Measurements from ENCODE around the gene TIGD6. TPM values are rescaled to one million over a fixed set of nuclear protein-coding genes. Genes with fewer than 3 reads are reported as not detected.

TIGD6 gene
- total and polyA plus RNA-seq, 4 donors, result 1.3 to 2.9 (median 2.1) TPM

DNA sequence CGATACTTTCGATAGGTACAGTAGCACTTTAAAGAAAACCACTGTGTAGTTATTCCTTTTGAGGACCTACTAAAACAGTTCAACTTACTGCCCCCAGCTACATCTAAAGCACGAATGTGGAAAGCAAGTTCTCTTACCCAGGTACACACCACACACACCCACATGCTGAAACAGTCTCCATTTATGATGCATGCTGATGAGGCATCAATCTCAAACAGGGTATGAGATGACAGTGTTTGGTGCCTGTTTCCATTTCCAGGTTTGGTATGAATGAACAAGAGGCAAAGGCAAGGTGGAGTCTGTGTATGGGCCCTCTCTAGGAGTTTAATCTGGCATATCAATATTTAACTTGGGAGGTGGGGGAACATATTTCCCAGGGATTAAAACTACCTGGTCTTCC, 14.0 kb upstream of the TIGD6 start:
- Histone ChIP-seq H3K27me3 (ENCODE audit: control insufficient read depth in 4 of 4, insufficient read depth in 4 of 4, low read length in 3 of 4) (no peaks in the 10 kb centered on the region), H3K36me3 (ENCODE audit: control insufficient read depth in 4 of 4, insufficient read depth in 3 of 4, low read depth in 1 of 4, low read length in 3 of 4) (peaks cover 10 to 76% (median 56%) of the 10 kb centered on the region in 4 donors), H3K4me1 (ENCODE audit: control insufficient read depth in 4 of 4, insufficient read depth in 4 of 4, low read length in 3 of 4) (no peaks in the 10 kb centered on the region), H3K27ac (ENCODE audit: low read depth in 1 of 2, low read length in 2 of 2) (no peak overlapping the region), H3K9ac (ENCODE audit: low read depth in 1 of 2, low read length in 2 of 2) (no peak overlapping the region), H3K9me3 (ENCODE audit: control insufficient read depth in 4 of 4, low read length in 3 of 4) (no peaks in the 10 kb centered on the region), H3K4me3 (ENCODE audit: low read depth in 1 of 3, low read length in 3 of 3) (no peak overlapping the region)
- 94% methylated on average over 3 of the region's 3 CpGs for WGBS
- TF ChIP-seq ZBTB33 (IDR thresholded peaks at IDR 0.05) (no peak), FOXA2 (IDR thresholded peaks at IDR 0.05) (no peak), FOXA1 (IDR thresholded peaks at IDR 0.05) (no peak), RAD21 (IDR thresholded peaks at IDR 0.05) (no peak), NR2F2 (IDR thresholded peaks at IDR 0.05) (no peak), GABPA (IDR thresholded peaks at IDR 0.05 in 1 of 2, conservative IDR thresholded peaks at IDR 0.05 in 1 of 2) (no peak), HNF4G (IDR thresholded peaks at IDR 0.05) (no peak), HNF4A (conservative IDR thresholded peaks at IDR 0.05) (no peak), SP1 (IDR thresholded peaks at IDR 0.05) (no peak), YY1 (IDR thresholded peaks at IDR 0.05) (no peak), EGR1 (IDR thresholded peaks at IDR 0.05; ENCODE audit: low read depth in 2 of 2) (no peak), JUND (IDR thresholded peaks at IDR 0.05) (no peak), TAF1 (conservative IDR thresholded peaks at IDR 0.05) (no peak), ATF3 (IDR thresholded peaks at IDR 0.05) (no peak)
- TF ChIP-seq, protein P1, sequence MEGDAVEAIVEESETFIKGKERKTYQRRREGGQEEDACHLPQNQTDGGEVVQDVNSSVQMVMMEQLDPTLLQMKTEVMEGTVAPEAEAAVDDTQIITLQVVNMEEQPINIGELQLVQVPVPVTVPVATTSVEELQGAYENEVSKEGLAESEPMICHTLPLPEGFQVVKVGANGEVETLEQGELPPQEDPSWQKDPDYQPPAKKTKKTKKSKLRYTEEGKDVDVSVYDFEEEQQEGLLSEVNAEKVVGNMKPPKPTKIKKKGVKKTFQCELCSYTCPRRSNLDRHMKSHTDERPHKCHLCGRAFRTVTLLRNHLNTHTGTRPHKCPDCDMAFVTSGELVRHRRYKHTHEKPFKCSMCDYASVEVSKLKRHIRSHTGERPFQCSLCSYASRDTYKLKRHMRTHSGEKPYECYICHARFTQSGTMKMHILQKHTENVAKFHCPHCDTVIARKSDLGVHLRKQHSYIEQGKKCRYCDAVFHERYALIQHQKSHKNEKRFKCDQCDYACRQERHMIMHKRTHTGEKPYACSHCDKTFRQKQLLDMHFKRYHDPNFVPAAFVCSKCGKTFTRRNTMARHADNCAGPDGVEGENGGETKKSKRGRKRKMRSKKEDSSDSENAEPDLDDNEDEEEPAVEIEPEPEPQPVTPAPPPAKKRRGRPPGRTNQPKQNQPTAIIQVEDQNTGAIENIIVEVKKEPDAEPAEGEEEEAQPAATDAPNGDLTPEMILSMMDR (IDR thresholded peaks at IDR 0.05; ENCODE audit: low read depth, low read length, missing input control), result no peak
- DNase-seq (ENCODE audit: low spot score), result no peak

DNA sequence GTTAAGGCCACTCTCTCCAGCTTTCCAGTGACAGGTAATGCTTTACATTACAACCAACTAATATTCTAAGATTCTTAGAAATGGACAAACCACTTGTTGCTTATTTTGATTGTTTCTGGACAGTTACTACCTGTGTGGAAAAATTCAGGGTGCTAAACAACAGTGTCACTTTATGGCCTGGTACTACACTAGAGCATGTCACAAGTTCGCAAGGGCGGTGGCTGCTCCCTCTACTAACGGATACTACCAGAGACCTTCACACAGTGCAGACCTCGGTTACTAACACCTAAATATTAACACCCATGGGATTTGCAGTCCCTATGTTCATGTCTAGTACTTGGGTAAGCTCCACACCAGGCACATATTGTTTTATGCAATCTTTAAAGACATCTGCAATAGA, 13.5 kb upstream of the TIGD6 start:
- no peaks in the 10 kb centered on the region for H3K27me3 ChIP-seq (ENCODE audit: control insufficient read depth in 4 of 4, insufficient read depth in 4 of 4, low read length in 3 of 4)
- 94% methylated on average over 4 of the region's 4 CpGs for WGBS
- no peak overlapping the region for H3K27ac ChIP-seq (ENCODE audit: low read depth in 1 of 2, low read length in 2 of 2)
- no peak overlapping the region for H3K9ac ChIP-seq (ENCODE audit: low read depth in 1 of 2, low read length in 2 of 2)
- H3K4me1 ChIP-seq (ENCODE audit: control insufficient read depth in 4 of 4, insufficient read depth in 4 of 4, low read length in 3 of 4), result no peaks in the 10 kb centered on the region
- TF ChIP-seq YY1 (IDR thresholded peaks at IDR 0.05) (no peak), SP1 (IDR thresholded peaks at IDR 0.05) (no peak), JUND (IDR thresholded peaks at IDR 0.05) (no peak), REST (IDR thresholded peaks at IDR 0.05) (no peak), FOXA1 (IDR thresholded peaks at IDR 0.05) (no peak), NR2F2 (IDR thresholded peaks at IDR 0.05) (no peak)
- H3K9me3 ChIP-seq (ENCODE audit: control insufficient read depth in 4 of 4, low read length in 3 of 4), result no peaks in the 10 kb centered on the region
- no peak for DNase-seq (ENCODE audit: low spot score)
- no peak overlapping the region for H3K4me3 ChIP-seq (ENCODE audit: low read depth in 1 of 3, low read length in 3 of 3)
- H3K36me3 ChIP-seq (ENCODE audit: control insufficient read depth in 4 of 4, insufficient read depth in 3 of 4, low read depth in 1 of 4, low read length in 3 of 4), result peaks cover 7 to 75% (median 52%) of the 10 kb centered on the region in 4 donors
